Lower leg skin (tissue), 3 donors: ENCODE measurements around the gene OR6C2.

Experiments
- CTCF ChIP-seq, 3 donors: fragments of 450-650 bp; IDR thresholded peaks; one replicate each; pipeline ENCODE4 v1.5.1; 2016; ENCODE audit warnings: antibody characterized with exemption in 3 of 3, mild to moderate bottlenecking in 3 of 3, moderate library complexity in 2 of 3
- POLR2A ChIP-seq, 2 donors: fragments of 450-650 bp; IDR thresholded peaks; one replicate each; pipeline ENCODE4 v1.6.1; 2016 to 2017; ENCODE audit warnings: antibody characterized with exemption in 2 of 2, mild to moderate bottlenecking in 1 of 2, moderate library complexity in 1 of 2

GRCh38 chr12:55446326-55446725, 2.5 kb downstream of the OR6C2 start:
- no peak for TF ChIP-seq CTCF (IDR thresholded peaks at IDR 0.05)
- TF ChIP-seq POLR2A (IDR thresholded peaks at IDR 0.05) = no peak
